NT2/D1 (cell line): Measurements from ENCODE around the gene QPRT.
"Not testable (repeated sequence)": the region's sequence is repeated elsewhere in the genome, so short reads cannot be mapped to it uniquely, and the experiment has no call there.

Experiments
- DNase-seq: peaks from one replicate; pipeline ENCODE4 v3.0.0-alpha.2; 2011; ENCODE audit warnings: low read depth, low spot score
- H3K27me3 ChIP-seq: 2 replicates; pipeline ENCODE4 v1.6.0; 2011; ENCODE audit warnings: mild to moderate bottlenecking; ENCODE audit not compliant: insufficient read length, insufficient read depth
- H3K36me3 ChIP-seq: 2 replicates; pipeline ENCODE4 v1.6.1; 2011; ENCODE audit warnings: mild to moderate bottlenecking, low read length, mixed read lengths; ENCODE audit not compliant: insufficient read depth, insufficient read length
- H3K4me1 ChIP-seq: 2 replicates; pipeline ENCODE4 v1.5.1; 2011; ENCODE audit not compliant: insufficient read depth, insufficient read length
- H3K4me3 ChIP-seq: 2 replicates; pipeline ENCODE4 v1.5.1; 2011; ENCODE audit warnings: low read depth; ENCODE audit not compliant: insufficient read length
- H3K9ac ChIP-seq: 2 replicates; pipeline ENCODE4 v1.6.0; 2011; ENCODE audit warnings: low read depth; ENCODE audit not compliant: insufficient read length
- H3K9me3 ChIP-seq: 2 replicates; pipeline ENCODE4 v1.5.1; 2011; ENCODE audit warnings: mild to moderate bottlenecking, low read length; ENCODE audit not compliant: insufficient read depth
- SUZ12 ChIP-seq: IDR thresholded peaks from 2 replicates; pipeline ENCODE4 v1.6.1; 2011; ENCODE audit not compliant: insufficient read length, insufficient read depth; ENCODE audit errors: extremely low read depth
- YY1 ChIP-seq: IDR thresholded peaks from 2 replicates; pipeline ENCODE4 v1.6.1; 2011; ENCODE audit not compliant: insufficient read length, insufficient read depth
- ZNF274 ChIP-seq: IDR thresholded peaks from 2 replicates; pipeline ENCODE4 v1.6.1; 2011; ENCODE audit warnings: mild to moderate bottlenecking, low read depth, low read length

Gene QPRT

DNA sequence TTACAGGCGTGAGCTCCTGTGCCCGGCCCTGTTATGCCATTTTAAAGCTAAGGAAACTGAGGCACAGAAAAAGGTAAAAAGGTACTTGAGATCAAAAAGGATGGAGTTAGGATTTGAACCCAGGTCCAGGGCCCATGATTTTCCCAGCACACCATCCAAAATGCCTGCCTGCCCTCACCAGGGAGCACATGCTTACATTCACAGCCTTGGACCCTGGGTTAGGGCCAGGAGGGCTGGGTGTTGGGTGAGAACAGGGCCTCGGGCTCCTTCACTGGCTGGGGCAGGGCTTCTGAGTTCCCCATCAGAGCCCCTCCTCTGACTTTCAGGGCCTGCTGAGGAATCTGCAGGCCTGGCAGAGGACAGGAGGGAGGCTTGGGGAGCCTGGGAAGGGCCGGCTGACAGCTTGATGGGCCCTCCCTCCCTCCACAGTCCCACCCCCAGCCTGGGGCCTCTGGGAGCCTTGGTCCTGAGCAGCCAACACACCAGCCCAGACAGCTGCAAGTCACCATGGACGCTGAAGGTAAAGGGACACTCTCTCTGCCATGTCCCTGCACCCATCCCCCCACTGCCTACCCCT is at the start of gene QPRT:
Gene QPRT, plus strand, starts transcription at position 490 of the 577 bp plus-strand sequence. Its CDS starts 18 bp downstream, at position 508.
- peaks cover 29% of the 10 kb centered on the region for H3K36me3 ChIP-seq
- peak within 1 kb of the TSS; percentile 73 for H3K4me3 ChIP-seq
- H3K4me1 ChIP-seq, result peaks cover 10% of the 10 kb centered on the region
- DNase-seq, result peak; percentile 94
- no peaks in the 10 kb centered on the region for H3K9me3 ChIP-seq
- H3K9ac ChIP-seq, result peak within 1 kb of the TSS; percentile 96
- TF ChIP-seq SUZ12 (no peak), ZNF274 (no peak), YY1 (no peak)
- no peaks in the 10 kb centered on the region for H3K27me3 ChIP-seq

- not testable (repeated sequence) for DNase-seq, H3K36me3 ChIP-seq, H3K9me3 ChIP-seq, H3K4me3 ChIP-seq, H3K27me3 ChIP-seq, H3K4me1 ChIP-seq, H3K9ac ChIP-seq
Observed at GRCh38 chr16:29629318-29629717, 49.7 kb upstream of the QPRT start.

DNA sequence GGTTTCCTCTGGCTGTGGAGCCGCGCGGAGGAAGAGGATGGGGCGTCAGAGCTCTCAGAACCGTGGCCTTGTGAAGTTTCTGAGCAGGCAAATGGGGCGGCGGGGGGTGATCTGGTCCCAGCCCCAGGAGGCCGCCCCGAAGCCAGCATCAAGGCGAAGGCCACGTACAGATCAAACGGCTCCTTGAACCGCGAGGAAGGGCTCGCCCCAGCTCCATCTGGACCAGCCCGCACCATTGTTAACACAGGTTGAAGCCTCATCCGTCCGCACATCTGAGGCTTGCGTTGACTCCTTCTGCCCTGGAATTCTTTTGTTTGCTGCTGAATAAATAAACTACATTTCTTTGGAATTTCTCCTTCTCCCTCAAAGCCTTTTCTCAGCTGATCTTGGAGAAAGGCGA is 47.3 kb upstream of the QPRT start:
- DNase-seq, H3K9me3 ChIP-seq, H3K4me3 ChIP-seq, H3K27me3 ChIP-seq, H3K4me1 ChIP-seq, H3K36me3 ChIP-seq, H3K9ac ChIP-seq: not testable (repeated sequence)

- not testable (repeated sequence) for H3K27me3 ChIP-seq, H3K4me1 ChIP-seq, H3K36me3 ChIP-seq, H3K9me3 ChIP-seq, DNase-seq, H3K9ac ChIP-seq, H3K4me3 ChIP-seq
Observed at GRCh38 chr16:29635902-29636301, 43.1 kb upstream of the QPRT start.

GRCh38 chr16:29636368-29636767 is 42.6 kb upstream of the QPRT start:
- not testable (repeated sequence) for H3K9ac ChIP-seq, H3K4me1 ChIP-seq, H3K36me3 ChIP-seq, H3K9me3 ChIP-seq, H3K4me3 ChIP-seq, DNase-seq, H3K27me3 ChIP-seq

DNA sequence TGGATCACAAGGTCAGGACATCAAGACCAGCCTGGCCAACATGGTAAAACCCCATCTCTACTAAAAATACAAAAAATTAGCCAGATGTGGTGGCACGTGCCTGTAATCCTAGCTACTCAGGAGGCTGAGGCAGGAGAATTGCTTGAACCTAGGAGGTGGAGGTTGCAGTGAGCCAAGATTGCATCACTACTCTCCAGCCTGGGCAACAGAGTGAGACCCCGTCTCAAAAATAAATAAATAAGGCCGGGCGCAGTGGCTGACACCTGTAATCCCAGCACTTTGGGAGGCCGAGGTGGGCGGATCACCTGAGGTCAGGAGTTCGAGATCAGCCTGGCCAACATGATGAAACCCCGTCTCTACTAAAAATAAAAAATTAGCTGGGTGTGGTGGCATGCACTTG is 40.2 kb upstream of the QPRT start:
- not testable (repeated sequence) for DNase-seq, H3K9me3 ChIP-seq, H3K27me3 ChIP-seq, H3K4me1 ChIP-seq, H3K9ac ChIP-seq, H3K4me3 ChIP-seq, H3K36me3 ChIP-seq

GRCh38 chr16:29641561-29641960 is 37.4 kb upstream of the QPRT start:
- TF ChIP-seq SUZ12 (no peak), ZNF274 (no peak), YY1 (no peak)
- H3K9ac ChIP-seq, result no peak overlapping the region

DNA sequence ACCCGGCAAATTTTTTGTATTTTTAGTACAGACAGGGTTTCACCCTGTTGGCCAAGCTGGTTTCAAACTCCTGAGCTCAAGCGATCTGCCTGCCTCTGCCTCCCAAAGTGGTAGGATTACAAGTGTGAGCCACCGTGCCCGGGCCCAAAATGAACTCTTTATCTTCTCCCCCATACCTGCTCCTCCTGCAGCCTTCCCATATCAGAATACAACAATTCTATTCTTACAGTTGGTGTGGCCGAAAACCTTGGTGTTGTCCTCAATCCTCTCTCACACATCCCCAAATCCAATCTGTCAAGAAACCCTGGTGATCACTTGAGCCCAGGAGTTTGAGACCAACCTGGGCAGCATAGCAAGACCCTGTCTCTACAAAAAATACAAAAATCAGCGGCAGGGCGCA is 35.4 kb upstream of the QPRT start:
- H3K36me3 ChIP-seq, result no peaks in the 10 kb centered on the region
- no peaks in the 10 kb centered on the region for H3K4me1 ChIP-seq
- no peaks in the 10 kb centered on the region for H3K9me3 ChIP-seq
- no peak for TF ChIP-seq YY1
- H3K27me3 ChIP-seq, result no peaks in the 10 kb centered on the region
- H3K9ac ChIP-seq, result no peak overlapping the region
- no peak for DNase-seq
- H3K4me3 ChIP-seq, result no peak overlapping the region

More at GRCh38 chr16:29641561-29641960, 37.4 kb upstream of the QPRT start:
- H3K9me3 ChIP-seq, result no peaks in the 10 kb centered on the region
- no peak overlapping the region for H3K4me3 ChIP-seq
- no peaks in the 10 kb centered on the region for H3K36me3 ChIP-seq
- no peaks in the 10 kb centered on the region for H3K4me1 ChIP-seq
- no peak for DNase-seq
- no peaks in the 10 kb centered on the region for H3K27me3 ChIP-seq
